K562 (cell line): Measurements from ENCODE around the gene CCDC187. TPM values are rescaled to one million over a fixed set of nuclear protein-coding genes. Genes with fewer than 3 reads are reported as not detected.

ENCODE experiments used
- CEBPG ChIP-seq, 3 experiments: fragments of 200-800 bp in 1 of 3; sonication (Bioruptor generic) in 1 of 3; sonication (generic) in 1 of 3; formaldehyde crosslinking in 1 of 3; IDR thresholded peaks in 2 of 3; conservative IDR thresholded peaks in 1 of 3; 2 replicates each; pipeline versions ENCODE4 v1.6.1 to v1.8.0; 2016 to 2022; ENCODE audit warnings: missing compliant biosample characterization in 2 of 3, missing genetic modification characterization in 2 of 3, mild to moderate bottlenecking in 1 of 3, missing genetic modification reagents in 1 of 3
- CREM ChIP-seq: IDR thresholded peaks from 2 replicates; pipeline ENCODE4 v1.6.1; 2014; ENCODE audit warnings: antibody characterized with exemption, low read depth
- CXXC5 ChIP-seq: fragments of 250-450 bp; sonication (Bioruptor Pico); IDR thresholded peaks from 2 replicates; pipeline ENCODE4 v1.8.0; 2022; ENCODE audit warnings: inconsistent platforms, mild to moderate bottlenecking, moderate library complexity
- ESRRA ChIP-seq: fragments of 450-650 bp; IDR thresholded peaks from 2 replicates; pipeline ENCODE4 v1.6.1; 2014; ENCODE audit warnings: low read depth, mild to moderate bottlenecking, moderate library complexity, borderline replicate concordance
- FOXP1 ChIP-seq: sonication (generic); formaldehyde crosslinking; IDR thresholded peaks from 2 replicates; pipeline ENCODE4 v1.8.0; 2022; ENCODE audit warnings: mild to moderate bottlenecking, missing genetic modification reagents
- HES1 ChIP-seq: fragments of 450-650 bp; IDR thresholded peaks from 2 replicates; pipeline ENCODE4 v1.6.1; 2016; ENCODE audit warnings: low read depth, mild to moderate bottlenecking, moderate library complexity
- MAZ ChIP-seq, 2 experiments: fragments of 450-650 bp in 1 of 2; sonication (generic) in 1 of 2; formaldehyde crosslinking; IDR thresholded peaks in 1 of 2; conservative IDR thresholded peaks in 1 of 2; 2 replicates each; pipeline versions ENCODE4 v1.4.0 to v1.5.0; 2020; ENCODE audit warnings: mild to moderate bottlenecking in 1 of 2, missing genetic modification reagents in 1 of 2
- MCM3 ChIP-seq: fragments of 450-650 bp; IDR thresholded peaks from 2 replicates; pipeline ENCODE4 v1.6.1; 2016
- NCOA4 ChIP-seq: fragments of 450-650 bp; IDR thresholded peaks from 2 replicates; pipeline ENCODE4 v1.6.1; 2018; ENCODE audit warnings: mild to moderate bottlenecking; ENCODE audit not compliant: partially characterized antibody
- NFRKB ChIP-seq: fragments of 450-650 bp; IDR thresholded peaks from 2 replicates; pipeline ENCODE4 v1.6.1; 2016; ENCODE audit warnings: low read depth
- NR3C1 ChIP-seq: sonication (generic); formaldehyde crosslinking; IDR thresholded peaks from 2 replicates; pipeline ENCODE4 v1.8.1; 2022; ENCODE audit warnings: missing genetic modification reagents
- SMARCA4 ChIP-seq: fragments of 450-650 bp; IDR thresholded peaks from 2 replicates; pipeline ENCODE4 v1.6.1; 2016
- STAT5B ChIP-seq: fragments of 250-450 bp; sonication (Bioruptor Pico); IDR thresholded peaks from 2 replicates; pipeline ENCODE4 v1.8.0; 2021; ENCODE audit warnings: mild to moderate bottlenecking, inconsistent platforms
- TEAD4 ChIP-seq, 2 experiments: sonication (generic) in 1 of 2; formaldehyde crosslinking in 1 of 2; IDR thresholded peaks; 2 replicates each; pipeline versions ENCODE4 v1.6.1 to v1.8.0; 2012 to 2022; ENCODE audit warnings: borderline replicate concordance in 1 of 2, inconsistent platforms in 1 of 2, low read length in 1 of 2, mild to moderate bottlenecking in 1 of 2, missing genetic modification reagents in 1 of 2
- TFAP4 ChIP-seq: sonication (generic); formaldehyde crosslinking; IDR thresholded peaks from 2 replicates; pipeline ENCODE4 v1.8.0; 2022; ENCODE audit warnings: missing genetic modification reagents, mild to moderate bottlenecking, moderate library complexity, borderline replicate concordance
- THRA ChIP-seq: fragments of 450-650 bp; IDR thresholded peaks from 2 replicates; pipeline ENCODE4 v1.6.1; 2017; ENCODE audit warnings: mild to moderate bottlenecking, moderate library complexity
- WHSC1 ChIP-seq: IDR thresholded peaks from one replicate; pipeline ENCODE4 v1.6.1; 2012; ENCODE audit warnings: low read length, control low read depth, inconsistent platforms
- ZBTB1 ChIP-seq: sonication (generic); formaldehyde crosslinking; IDR thresholded peaks from 2 replicates; pipeline ENCODE4 v1.8.1; 2023; ENCODE audit warnings: missing genetic modification reagents, low read depth, mild to moderate bottlenecking, borderline replicate concordance
- ZBTB17 ChIP-seq: fragments of 450-650 bp; formaldehyde crosslinking; IDR thresholded peaks from 2 replicates; pipeline ENCODE4 v1.4.0; 2020; ENCODE audit warnings: mild to moderate bottlenecking
- ZFP91 ChIP-seq: sonication (generic); formaldehyde crosslinking; IDR thresholded peaks from 2 replicates; pipeline ENCODE4 v1.8.0; 2022; ENCODE audit warnings: mild to moderate bottlenecking, missing genetic modification reagents
- ZNF212 ChIP-seq: fragments of 450-650 bp; formaldehyde crosslinking; IDR thresholded peaks from 2 replicates; pipeline ENCODE4 v1.4.0; 2020; ENCODE audit warnings: mild to moderate bottlenecking
- ZNF23 ChIP-seq: fragments of 250-450 bp; sonication (Bioruptor Pico); IDR thresholded peaks from 2 replicates; pipeline ENCODE4 v1.4.0; 2020; ENCODE audit warnings: mild to moderate bottlenecking
- ZNF277 ChIP-seq: fragments of 250-450 bp; sonication (Bioruptor Pico); IDR thresholded peaks from 2 replicates; pipeline ENCODE4 v1.8.0; 2022; ENCODE audit warnings: inconsistent platforms, mild to moderate bottlenecking, moderate library complexity, borderline replicate concordance
- polyA plus RNA-seq, 8 experiments: library from polyadenylated mRNA; depleted of rRNA in 4 of 8; stranded (reverse) in 5 of 8; unstranded in 3 of 8; fragments of >200 nt; fragmentation: Nextera tagmentation in 2 of 8; fragmentation: Illumina TruSeq in 1 of 8; extraction: Ambion mirVana in 2 of 8; extraction: Trizol in 1 of 8; gene quantifications; 2 replicates each; pipeline versions ENCODE4 v1.2.1 to v1.2.3, GENCODE V29; 2011 to 2014; ENCODE audit warnings: inconsistent platforms in 1 of 8, missing spikeins in 1 of 8
- total RNA-seq, 7 experiments: library from RNA; depleted of rRNA in 6 of 7; stranded (reverse); fragments of >200 nt in 6 of 7; fragmentation: Illumina TruSeq in 2 of 7; extraction: Trizol in 2 of 7; gene quantifications; 2 replicates each; pipeline versions ENCODE4 v1.2.1 to v1.2.3, GENCODE V29; 2011 to 2021; ENCODE audit warnings: low replicate concordance in 1 of 7

CCDC187 gene
- total and polyA plus RNA-seq, 9 of the 15 experiments (the other 6 are each of a cell fraction or from before 2014, with no cell fraction given): not detected

GRCh38 chr9:136220017-136220729 is 83.7 kb downstream of the CCDC187 start (continued):
- TF ChIP-seq TFAP4: peak; percentile 44; the same call in 1 of the 2 replicates
- peak; percentile 81 for TF ChIP-seq CXXC5 (CRISPR knock-in tag)
- no peak for TF ChIP-seq MCM3
- no peak for TF ChIP-seq NFRKB
- TF ChIP-seq CREM: peak; percentile 70
- no peak for TF ChIP-seq ZFP91 (CRISPR knock-in tag)
- TF ChIP-seq SMARCA4: peak; percentile 74
- TF ChIP-seq TEAD4 (IDR thresholded peaks at IDR 0.05; ENCODE audit: low read length): peak; percentile 44
- TF ChIP-seq TEAD4 (CRISPR knock-in tag; IDR thresholded peaks at IDR 0.05; ENCODE audit: borderline replicate concordance): no peak
- TF ChIP-seq NCOA4: no peak
- TF ChIP-seq ZNF212: no peak
- no peak for TF ChIP-seq THRA
- peak; percentile 33; the same call in 1 of the 2 replicates for TF ChIP-seq CEBPG (CRISPR knock-in tag; IDR thresholded peaks at IDR 0.05)
- TF ChIP-seq CEBPG (tag; conservative IDR thresholded peaks at IDR 0.05 in 1 of 2, IDR thresholded peaks at IDR 0.05 in 1 of 2): no peak
- TF ChIP-seq NR3C1: no peak
- TF ChIP-seq MAZ (CRISPR knock-in tag; conservative IDR thresholded peaks at IDR 0.05 in 1 of 2, IDR thresholded peaks at IDR 0.05 in 1 of 2): peak in 1 of 2 experiments; percentile 58; a peak in 2 of 4 replicates
- no peak for TF ChIP-seq ZBTB17 (CRISPR knock-in tag)
- TF ChIP-seq ESRRA: 0 out of 2 replicates have a peak, but pooled peaks have one; percentile 17
- TF ChIP-seq ZNF277 (CRISPR knock-in tag): no peak
- TF ChIP-seq ZBTB1 (CRISPR knock-in tag): peak; percentile 94
- no peak for TF ChIP-seq WHSC1
- TF ChIP-seq ZNF23: no peak
- no peak for TF ChIP-seq HES1
- no peak for TF ChIP-seq STAT5B
- no peak for TF ChIP-seq FOXP1 (CRISPR knock-in tag)
